H9 (cell line): ENCODE results near the gene SHISA4. TPM values are rescaled to one million over a fixed set of nuclear protein-coding genes. Genes with fewer than 3 reads are reported as not detected.

Experiments used
- DNase-seq: peaks from one replicate; pipeline ENCODE4 v3.0.0-alpha.2; 2017
- H2AFZ ChIP-seq: one replicate; pipeline ENCODE4 v1.6.1; 2013; ENCODE audit warnings: mild to moderate bottlenecking, low read length, control low read depth, moderate library complexity
- H2AK5ac ChIP-seq: 2 replicates; pipeline ENCODE4 v1.6.1; 2013; ENCODE audit warnings: low read length, control low read depth, mixed read lengths; ENCODE audit not compliant: insufficient read length
- H2BK120ac ChIP-seq: one replicate; pipeline ENCODE4 v1.6.1; 2013; ENCODE audit warnings: low read depth, mild to moderate bottlenecking, low read length, control low read depth, inconsistent platforms; ENCODE audit not compliant: poor library complexity, severe bottlenecking
- H2BK12ac ChIP-seq: 2 replicates; pipeline ENCODE4 v1.6.1; 2013; ENCODE audit warnings: low read length, control low read depth, mixed read lengths, low read depth; ENCODE audit not compliant: insufficient read length
- H2BK15ac ChIP-seq: 2 replicates; pipeline ENCODE4 v1.6.1; 2013; ENCODE audit warnings: low read depth, low read length, control low read depth
- H2BK20ac ChIP-seq: one replicate; pipeline ENCODE4 v1.6.1; 2013; ENCODE audit warnings: low read depth, mild to moderate bottlenecking, low read length, control low read depth, inconsistent platforms; ENCODE audit not compliant: poor library complexity, severe bottlenecking
- H2BK5ac ChIP-seq: 2 replicates; pipeline ENCODE4 v1.6.1; 2013; ENCODE audit warnings: low read length, control low read depth, mixed read lengths; ENCODE audit not compliant: insufficient read length
- H3K14ac ChIP-seq: 2 replicates; pipeline ENCODE4 v1.6.1; 2013; ENCODE audit warnings: low read length, control low read depth; ENCODE audit not compliant: insufficient read depth
- H3K18ac ChIP-seq: 2 replicates; pipeline ENCODE4 v1.6.1; 2013; ENCODE audit warnings: low read depth, mild to moderate bottlenecking, mixed read lengths, low read length, control low read depth; ENCODE audit not compliant: insufficient read length
- H3K23ac ChIP-seq: 2 replicates; pipeline ENCODE4 v1.6.1; 2013; ENCODE audit warnings: low read length, control low read depth, mixed read lengths, low read depth; ENCODE audit not compliant: insufficient read length
- H3K23me2 ChIP-seq: 2 replicates; pipeline ENCODE4 v1.6.1; 2013; ENCODE audit warnings: low read depth, mild to moderate bottlenecking, mixed read lengths, low read length, control low read depth; ENCODE audit not compliant: insufficient read length, poor library complexity, severe bottlenecking
- H3K27ac ChIP-seq: 2 replicates; pipeline ENCODE4 v1.5.1; 2013; ENCODE audit warnings: low read length, control low read depth, mixed read lengths, low read depth; ENCODE audit not compliant: insufficient read length
- H3K27me3 ChIP-seq: 2 replicates; pipeline ENCODE4 v1.6.1; 2013; ENCODE audit warnings: low read length, control low read depth, inconsistent platforms; ENCODE audit not compliant: insufficient read depth
- H3K4ac ChIP-seq: 2 replicates; pipeline ENCODE4 v1.6.1; 2013; ENCODE audit warnings: low read depth, mild to moderate bottlenecking, control low read depth, inconsistent platforms, low read length, moderate library complexity
- H3K4me1 ChIP-seq: 2 replicates; pipeline ENCODE4 v1.6.1; 2013; ENCODE audit warnings: low read length, control low read depth, inconsistent platforms; ENCODE audit not compliant: insufficient read depth
- H3K4me2 ChIP-seq: 2 replicates; pipeline ENCODE4 v1.6.1; 2013; ENCODE audit warnings: low read length, control low read depth, mixed read lengths; ENCODE audit not compliant: insufficient read length, insufficient read depth
- H3K56ac ChIP-seq: 2 replicates; pipeline ENCODE4 v1.6.1; 2013; ENCODE audit warnings: low read depth, mild to moderate bottlenecking, mixed read lengths, low read length, control low read depth; ENCODE audit not compliant: insufficient read length
- H3K79me1 ChIP-seq: 2 replicates; pipeline ENCODE4 v1.6.1; 2013; ENCODE audit warnings: low read depth, mild to moderate bottlenecking, moderate library complexity, low read length, control low read depth, inconsistent platforms; ENCODE audit not compliant: insufficient read depth, poor library complexity, severe bottlenecking
- H3K79me2 ChIP-seq: 2 replicates; pipeline ENCODE4 v1.6.1; 2013; ENCODE audit warnings: low read length, control low read depth, inconsistent platforms; ENCODE audit not compliant: insufficient read depth
- H3K9ac ChIP-seq: 2 replicates; pipeline ENCODE4 v1.6.1; 2013; ENCODE audit warnings: low read length, control low read depth, mixed read lengths; ENCODE audit not compliant: insufficient read length; ENCODE audit errors: extremely low read depth
- H3K9me3 ChIP-seq: one replicate; pipeline ENCODE4 v1.6.1; 2013; ENCODE audit warnings: low read depth, low read length, inconsistent platforms; ENCODE audit not compliant: control insufficient read depth
- H3T11ph ChIP-seq: one replicate; pipeline ENCODE4 v1.6.1; 2013; ENCODE audit warnings: mild to moderate bottlenecking, low read length, control low read depth, inconsistent platforms
- H4K20me1 ChIP-seq: one replicate; pipeline ENCODE4 v1.6.1; 2013; ENCODE audit not compliant: control insufficient read depth, insufficient read length, insufficient read depth
- H4K5ac ChIP-seq: 2 replicates; pipeline ENCODE4 v1.6.1; 2013; ENCODE audit warnings: low read depth, mild to moderate bottlenecking, mixed read lengths, low read length, control low read depth; ENCODE audit not compliant: insufficient read length
- H4K8ac ChIP-seq: replicated peaks from 2 replicates; pipeline ENCODE4 v1.6.1; 2013; ENCODE audit warnings: low read length, control low read depth, mixed read lengths, low read depth; ENCODE audit not compliant: insufficient read length
- H4K91ac ChIP-seq: 2 replicates; pipeline ENCODE4 v1.6.1; 2013; ENCODE audit warnings: low read depth, mild to moderate bottlenecking, moderate library complexity, mixed read lengths, low read length, control low read depth; ENCODE audit not compliant: insufficient read length
- H3K27ac Mint-ChIP-seq, 3 experiments: 2 replicates in 2 of 3; 3 replicates in 1 of 3; pipeline ENCODE4 v1.8.0; 2020 to 2021; ENCODE audit warnings: mixed read lengths in 3 of 3, mild to moderate bottlenecking in 1 of 3, moderate library complexity in 1 of 3
- H3K27me3 Mint-ChIP-seq: 2 replicates; pipeline ENCODE4 v1.8.0; 2021; ENCODE audit warnings: low read depth, mild to moderate bottlenecking, moderate library complexity, mixed read lengths
- H3K36me3 Mint-ChIP-seq, 3 experiments: 2 replicates in 2 of 3; 3 replicates in 1 of 3; pipeline ENCODE4 v1.8.0; 2020 to 2021; ENCODE audit warnings: low read depth in 3 of 3, mixed read lengths in 3 of 3; ENCODE audit not compliant: insufficient read depth in 1 of 3
- H3K4me1 Mint-ChIP-seq, 2 experiments: 2 replicates each; pipeline ENCODE4 v1.8.0; 2020; ENCODE audit warnings: mixed read lengths in 2 of 2
- H3K4me3 Mint-ChIP-seq, 2 experiments: 2 replicates in 1 of 2; 3 replicates in 1 of 2; pipeline ENCODE4 v1.8.0; 2020 to 2021; ENCODE audit warnings: mild to moderate bottlenecking in 2 of 2, mixed read lengths in 2 of 2, moderate library complexity in 1 of 2
- H3K9me3 Mint-ChIP-seq, 2 experiments: 2 replicates in 1 of 2; 3 replicates in 1 of 2; pipeline ENCODE4 v1.8.0; 2020; ENCODE audit warnings: mild to moderate bottlenecking in 2 of 2, mixed read lengths in 2 of 2, moderate library complexity in 1 of 2
- CTCF ChIP-seq: fragments of 200-600 bp; sonication (generic); conservative IDR thresholded peaks from 3 replicates; pipeline ENCODE4 v1.8.0; 2021; ENCODE audit warnings: antibody characterized with exemption, mild to moderate bottlenecking
- WGBS: extraction: QIAGEN DNeasy Blood & Tissue Kit; methylation state at CpG from one replicate; pipeline ENCODE4 v1.1.7; 2013; ENCODE audit warnings: missing lambda C conversion rate, low lambda C conversion rate, mixed read lengths; ENCODE audit not compliant: insufficient read length; ENCODE audit errors: extremely low coverage; 5-methylcytosine and 5-hydroxymethylcytosine counted together
- total RNA-seq: library from RNA; stranded (reverse); gene quantifications from 2 replicates; pipeline ENCODE4 v1.2.1, GENCODE V29; 2021

Gene SHISA4
- total RNA-seq, 1 experiment from 2014 or later = 6.3 TPM

- H4K5ac ChIP-seq = no peak overlapping the region
- TF ChIP-seq CTCF = no peak
- no peaks in the 10 kb centered on the region for H4K20me1 ChIP-seq
- H3K56ac ChIP-seq = no peak overlapping the region
- no peak overlapping the region for H3K27ac ChIP-seq
- H2BK20ac ChIP-seq = no peak overlapping the region
- H3K27me3 ChIP-seq = no peaks in the 10 kb centered on the region; the same call in 1 of the 2 replicates
- H4K91ac ChIP-seq = no peak overlapping the region
- H3K79me2 ChIP-seq = no peaks in the 10 kb centered on the region
- H3K9ac ChIP-seq = no peak overlapping the region
- no peak overlapping the region for H3K14ac ChIP-seq
- no peak overlapping the region for H2BK5ac ChIP-seq
- H2BK15ac ChIP-seq = no peak overlapping the region
- Mint-ChIP-seq H3K4me3 (no peak overlapping the region), H3K27ac (peak overlapping the region in 1 of 3 experiments; percentile 71; a peak in 1 of 7 replicates), H3K4me1 (peaks cover 0 to 8% of the 10 kb centered on the region in 2 experiments; a peak in 3 of 4 replicates), H3K27me3 (no peaks in the 10 kb centered on the region; the same call in 1 of the 2 replicates), H3K36me3 (peaks cover 0 to 1% (median 0%) of the 10 kb centered on the region in 3 experiments; a peak in 1 of 7 replicates), H3K9me3 (no peaks in the 10 kb centered on the region)
- no peaks in the 10 kb centered on the region for H3K79me1 ChIP-seq
- H3T11ph ChIP-seq = no peak overlapping the region
- H2BK120ac ChIP-seq = no peak overlapping the region
- no peak for DNase-seq
- H2AK5ac ChIP-seq = no peak overlapping the region
- H2AFZ ChIP-seq = no peak overlapping the region
- H3K4ac ChIP-seq = no peak overlapping the region
- H3K4me1 ChIP-seq = no peaks in the 10 kb centered on the region
- no CpG with 5 or more reads among the region's 3 CpGs for WGBS
- H3K23ac ChIP-seq = no peak overlapping the region
- H2BK12ac ChIP-seq = no peak overlapping the region
- no peak overlapping the region for H3K18ac ChIP-seq
- H3K4me2 ChIP-seq = no peak overlapping the region
- H3K23me2 ChIP-seq = no peaks in the 10 kb centered on the region
- H4K8ac ChIP-seq = no peak overlapping the region
- no peaks in the 10 kb centered on the region for H3K9me3 ChIP-seq
Measured at GRCh38 chr1:201902198-201902597, 13.5 kb downstream of the SHISA4 start.
